ENCODE measurements around the gene CD247. TPM values are rescaled to one million over a fixed set of nuclear protein-coding genes. Genes with fewer than 3 reads are reported as not detected.

The CD247 gene
- total RNA-seq, 1 donor from 2014 or later: not detected

DNA sequence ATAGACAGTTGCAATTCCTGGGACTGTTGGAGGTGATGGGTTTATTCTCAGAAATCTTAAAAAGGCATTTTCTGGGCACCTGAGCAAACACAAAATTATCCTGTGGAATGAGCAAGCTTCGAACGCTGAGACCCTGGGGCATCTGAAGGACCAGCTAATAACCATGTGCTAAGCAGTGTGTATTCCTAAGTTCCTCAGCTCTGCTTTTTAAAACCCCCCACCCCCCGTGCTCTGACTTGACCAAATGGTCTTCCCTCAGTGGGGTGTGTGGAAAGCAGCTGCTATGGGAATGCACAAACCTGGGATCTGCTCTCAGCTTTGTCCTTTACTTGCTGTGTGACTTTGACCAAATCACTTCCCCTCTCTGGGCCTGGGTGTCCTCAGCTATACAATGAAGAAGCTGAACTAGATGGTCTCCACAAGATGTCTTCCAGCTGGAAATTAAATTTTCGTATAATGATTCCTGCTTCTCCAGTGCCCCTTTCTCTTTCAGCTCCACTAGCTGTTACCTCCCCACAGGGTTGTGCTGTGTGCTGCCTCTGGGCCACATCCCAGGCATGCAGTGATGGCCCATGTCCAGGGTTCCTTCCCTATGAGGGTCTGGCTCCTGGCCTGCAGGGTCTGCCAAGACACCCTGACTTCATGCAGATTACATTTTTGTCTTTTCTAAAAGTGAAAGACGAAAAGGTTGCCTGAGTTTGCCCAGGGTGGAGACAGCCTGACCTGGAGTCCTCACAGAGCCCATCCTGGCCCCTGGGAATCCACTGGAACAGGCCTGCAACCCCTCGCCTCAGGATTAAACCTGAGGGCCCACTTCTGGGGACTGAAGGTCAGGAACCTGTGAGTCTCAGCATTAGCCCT, 14.9 kb upstream of the CD247 start:
- no peak overlapping the region for H3K27ac Mint-ChIP-seq (ENCODE audit: unreplicated experiment)
- no peak for DNase-seq
- no peak overlapping the region for H3K4me3 Mint-ChIP-seq (ENCODE audit: unreplicated experiment)
- H3K27me3 Mint-ChIP-seq (ENCODE audit: unreplicated experiment): no peaks in the 10 kb centered on the region
- TF ChIP-seq, protein P1, sequence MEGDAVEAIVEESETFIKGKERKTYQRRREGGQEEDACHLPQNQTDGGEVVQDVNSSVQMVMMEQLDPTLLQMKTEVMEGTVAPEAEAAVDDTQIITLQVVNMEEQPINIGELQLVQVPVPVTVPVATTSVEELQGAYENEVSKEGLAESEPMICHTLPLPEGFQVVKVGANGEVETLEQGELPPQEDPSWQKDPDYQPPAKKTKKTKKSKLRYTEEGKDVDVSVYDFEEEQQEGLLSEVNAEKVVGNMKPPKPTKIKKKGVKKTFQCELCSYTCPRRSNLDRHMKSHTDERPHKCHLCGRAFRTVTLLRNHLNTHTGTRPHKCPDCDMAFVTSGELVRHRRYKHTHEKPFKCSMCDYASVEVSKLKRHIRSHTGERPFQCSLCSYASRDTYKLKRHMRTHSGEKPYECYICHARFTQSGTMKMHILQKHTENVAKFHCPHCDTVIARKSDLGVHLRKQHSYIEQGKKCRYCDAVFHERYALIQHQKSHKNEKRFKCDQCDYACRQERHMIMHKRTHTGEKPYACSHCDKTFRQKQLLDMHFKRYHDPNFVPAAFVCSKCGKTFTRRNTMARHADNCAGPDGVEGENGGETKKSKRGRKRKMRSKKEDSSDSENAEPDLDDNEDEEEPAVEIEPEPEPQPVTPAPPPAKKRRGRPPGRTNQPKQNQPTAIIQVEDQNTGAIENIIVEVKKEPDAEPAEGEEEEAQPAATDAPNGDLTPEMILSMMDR (IDR thresholded peaks at IDR 0.05; ENCODE audit: partially characterized antibody, unreplicated experiment): no peak
- peaks cover 1% of the 10 kb centered on the region for H3K9me3 Mint-ChIP-seq (ENCODE audit: unreplicated experiment)
- peaks cover 4% of the 10 kb centered on the region for H3K4me1 Mint-ChIP-seq (ENCODE audit: low read depth, unreplicated experiment)
- no peaks in the 10 kb centered on the region for H3K36me3 Mint-ChIP-seq (ENCODE audit: unreplicated experiment)

DNA sequence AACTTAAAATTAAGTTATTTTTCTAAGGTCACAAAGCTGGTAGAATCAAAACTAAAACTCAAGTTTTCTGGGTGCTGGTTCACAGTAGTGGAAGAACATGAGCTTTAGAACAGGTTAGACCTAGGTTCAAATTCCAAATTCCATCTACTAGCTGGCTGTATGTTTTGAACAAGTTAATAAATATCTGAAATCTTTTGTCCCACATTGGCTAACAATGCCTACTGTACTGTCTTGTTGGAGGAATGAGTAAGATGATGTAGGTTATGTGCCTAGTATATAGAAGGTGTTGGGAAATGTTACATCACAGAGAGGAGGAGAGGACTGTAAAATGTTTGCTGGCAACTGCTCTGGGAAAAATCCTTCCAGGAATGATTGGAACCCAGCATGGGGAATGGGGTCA, 14.0 kb upstream of the CD247 start:
- TF ChIP-seq, protein P1 (IDR thresholded peaks at IDR 0.05; ENCODE audit: partially characterized antibody, unreplicated experiment): no peak
- H3K4me1 Mint-ChIP-seq (ENCODE audit: low read depth, unreplicated experiment): peaks cover 4% of the 10 kb centered on the region
- no peak for DNase-seq
- H3K9me3 Mint-ChIP-seq (ENCODE audit: unreplicated experiment): peaks cover 2% of the 10 kb centered on the region
- H3K27me3 Mint-ChIP-seq (ENCODE audit: unreplicated experiment): no peaks in the 10 kb centered on the region
- no peak overlapping the region for H3K27ac Mint-ChIP-seq (ENCODE audit: unreplicated experiment)
- no peaks in the 10 kb centered on the region for H3K36me3 Mint-ChIP-seq (ENCODE audit: unreplicated experiment)
- no peak overlapping the region for H3K4me3 Mint-ChIP-seq (ENCODE audit: unreplicated experiment)

DNA sequence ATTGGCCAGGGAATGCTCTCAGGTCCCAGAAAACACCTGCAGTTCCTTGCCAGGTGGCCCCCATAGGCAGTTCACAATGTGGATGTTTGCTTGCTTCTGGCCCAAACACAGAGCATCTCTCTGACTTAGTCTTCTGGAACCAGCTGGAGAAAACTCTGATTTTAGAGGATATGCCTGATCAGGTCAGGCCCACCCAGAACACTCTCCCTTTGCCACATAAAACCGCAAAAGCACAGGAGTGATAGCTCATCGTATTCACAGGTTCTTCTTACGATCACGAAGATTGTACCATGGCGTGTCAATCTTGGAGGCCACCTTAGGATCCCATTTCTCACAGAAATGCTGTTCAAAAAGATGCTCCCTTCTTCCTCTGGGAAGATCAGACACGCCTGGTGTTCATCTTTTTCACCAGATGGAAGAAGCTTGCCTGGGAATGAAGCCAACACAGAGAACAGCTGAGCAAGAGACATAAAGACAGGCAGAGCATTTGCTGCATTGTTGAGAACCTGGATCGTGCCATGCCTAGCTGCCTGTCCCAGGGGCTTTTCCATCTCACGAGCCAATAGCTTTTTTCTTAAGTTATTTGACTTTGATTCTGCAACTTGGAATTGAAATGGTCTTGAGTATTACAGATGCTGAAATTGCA, 11.6 kb upstream of the CD247 start:
- Mint-ChIP-seq H3K27ac (ENCODE audit: unreplicated experiment) (no peak overlapping the region), H3K36me3 (ENCODE audit: unreplicated experiment) (no peaks in the 10 kb centered on the region), H3K27me3 (ENCODE audit: unreplicated experiment) (peaks cover 6% of the 10 kb centered on the region), H3K4me1 (ENCODE audit: low read depth, unreplicated experiment) (peaks cover 6% of the 10 kb centered on the region), H3K4me3 (ENCODE audit: unreplicated experiment) (no peak overlapping the region), H3K9me3 (ENCODE audit: unreplicated experiment) (peaks cover 1% of the 10 kb centered on the region)
- DNase-seq: no peak
- TF ChIP-seq, protein P1 (IDR thresholded peaks at IDR 0.05; ENCODE audit: partially characterized antibody, unreplicated experiment): no peak

DNA sequence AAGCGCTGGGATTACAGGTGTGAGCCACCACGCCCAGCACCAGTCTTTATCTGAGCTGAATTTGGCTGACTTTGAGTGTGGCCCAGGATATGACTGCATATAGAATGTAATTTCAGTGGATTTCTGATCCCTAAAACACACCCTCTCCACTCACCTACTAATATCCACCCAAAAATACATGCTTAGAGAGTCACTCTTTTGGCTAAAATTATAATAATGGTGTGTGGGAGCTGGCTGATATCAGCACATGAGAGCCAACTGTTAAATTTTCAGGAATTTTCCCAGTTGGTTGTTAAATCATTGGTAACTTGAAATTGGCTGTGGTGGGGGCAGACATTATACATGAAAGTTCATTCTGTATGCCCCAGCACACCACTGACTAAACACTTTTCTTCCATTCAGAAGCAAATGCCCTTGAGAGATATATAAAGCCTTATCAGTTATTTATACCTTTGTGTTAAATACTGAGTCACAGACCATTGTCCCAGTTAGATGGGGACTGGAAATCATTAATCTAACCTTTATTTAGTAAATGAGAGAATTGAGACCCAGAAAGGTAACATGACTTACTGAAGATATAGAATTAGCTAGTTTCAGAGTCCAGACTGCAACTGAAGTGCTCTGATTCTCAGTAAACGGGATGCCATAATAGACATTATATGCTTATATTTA, 9.9 kb upstream of the CD247 start:
- peaks cover 5% of the 10 kb centered on the region for H3K36me3 Mint-ChIP-seq (ENCODE audit: unreplicated experiment)
- peaks cover 6% of the 10 kb centered on the region for H3K4me1 Mint-ChIP-seq (ENCODE audit: low read depth, unreplicated experiment)
- H3K27ac Mint-ChIP-seq (ENCODE audit: unreplicated experiment): no peak overlapping the region
- TF ChIP-seq, protein P1 (IDR thresholded peaks at IDR 0.05; ENCODE audit: partially characterized antibody, unreplicated experiment): no peak
- peaks cover 1% of the 10 kb centered on the region for H3K9me3 Mint-ChIP-seq (ENCODE audit: unreplicated experiment)
- DNase-seq: no peak
- H3K27me3 Mint-ChIP-seq (ENCODE audit: unreplicated experiment): peaks cover 6% of the 10 kb centered on the region
- H3K4me3 Mint-ChIP-seq (ENCODE audit: unreplicated experiment): no peak overlapping the region
